GM12874 (cell line): ENCODE data around the gene NPAT.

Source experiments
- CTCF ChIP-seq: IDR thresholded peaks from 2 replicates; pipeline ENCODE4 v1.5.1; 2011; ENCODE audit warnings: low read depth, mild to moderate bottlenecking, control low read depth, low read length, moderate library complexity; ENCODE audit not compliant: insufficient read depth

NPAT gene

DNA sequence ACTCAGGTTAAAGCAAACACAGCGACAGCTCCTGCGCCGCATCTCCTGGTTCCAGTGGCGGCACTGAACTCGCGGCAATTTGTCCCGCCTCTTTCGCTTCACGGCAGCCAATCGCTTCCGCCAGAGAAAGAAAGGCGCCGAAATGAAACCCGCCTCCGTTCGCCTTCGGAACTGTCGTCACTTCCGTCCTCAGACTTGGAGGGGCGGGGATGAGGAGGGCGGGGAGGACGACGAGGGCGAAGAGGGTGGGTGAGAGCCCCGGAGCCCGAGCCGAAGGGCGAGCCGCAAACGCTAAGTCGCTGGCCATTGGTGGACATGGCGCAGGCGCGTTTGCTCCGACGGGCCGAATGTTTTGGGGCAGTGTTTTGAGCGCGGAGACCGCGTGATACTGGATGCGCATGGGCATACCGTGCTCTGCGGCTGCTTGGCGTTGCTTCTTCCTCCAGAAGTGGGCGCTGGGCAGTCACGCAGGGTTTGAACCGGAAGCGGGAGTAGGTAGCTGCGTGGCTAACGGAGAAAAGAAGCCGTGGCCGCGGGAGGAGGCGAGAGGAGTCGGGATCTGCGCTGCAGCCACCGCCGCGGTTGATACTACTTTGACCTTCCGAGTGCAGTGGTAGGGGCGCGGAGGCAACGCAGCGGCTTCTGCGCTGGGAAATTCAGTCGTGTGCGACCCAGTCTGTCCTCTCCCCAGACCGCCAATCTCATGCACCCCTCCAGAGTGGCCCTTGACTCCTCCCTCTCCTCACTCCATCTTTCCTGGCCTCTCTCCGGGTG lies at the start of gene NPAT, which contains the start of gene ATM:
Gene NPAT, minus strand, starts transcription at position 65 of the 774 bp plus-strand sequence. CDS start 102 bp downstream, outside the sequence.
Gene ATM, plus strand, starts transcription at position 494 of the 774 bp plus-strand sequence. CDS start 4,558 bp downstream, outside the sequence.
- TF ChIP-seq CTCF = peak; percentile 89

DNA sequence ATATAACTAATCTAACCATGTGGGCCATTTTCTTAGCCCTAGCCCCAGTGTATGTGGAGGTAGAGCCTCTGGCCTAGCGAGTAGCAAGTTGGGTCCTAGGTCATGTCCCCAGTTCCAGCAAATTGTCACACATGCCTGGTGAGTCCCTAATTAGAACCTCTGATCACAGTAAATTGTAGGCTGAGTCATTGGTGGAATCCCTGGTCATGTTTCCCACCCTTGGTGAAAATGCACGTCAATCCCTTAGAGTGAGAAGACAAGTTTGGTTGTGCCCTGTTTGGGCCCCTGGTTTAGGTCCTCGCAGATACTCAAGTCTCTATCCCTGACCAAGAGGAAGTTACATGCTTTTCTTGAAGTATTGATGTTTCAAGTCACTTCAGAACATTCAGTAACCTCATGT lies 47.1 kb upstream of the NPAT start:
- no peak for TF ChIP-seq CTCF

DNA sequence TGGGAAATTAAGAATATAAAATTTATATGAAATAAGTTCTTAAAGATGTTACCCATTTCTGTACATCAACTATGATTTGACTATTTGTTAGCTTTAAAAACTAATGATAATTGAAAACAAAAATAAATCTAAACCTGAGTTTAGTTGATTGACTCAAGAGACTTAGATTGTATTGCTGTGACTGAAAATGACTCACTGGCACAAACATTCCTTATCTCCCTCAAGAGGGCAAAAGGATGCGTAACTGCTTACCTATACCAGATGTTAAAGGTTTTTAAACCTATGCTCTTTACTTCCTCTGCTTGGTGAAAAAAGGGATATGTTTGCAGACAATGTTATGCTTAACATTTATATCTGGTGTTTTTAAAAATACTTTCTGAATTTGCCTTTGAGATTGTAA lies 30.7 kb upstream of the NPAT start:
- TF ChIP-seq CTCF = no peak

DNA sequence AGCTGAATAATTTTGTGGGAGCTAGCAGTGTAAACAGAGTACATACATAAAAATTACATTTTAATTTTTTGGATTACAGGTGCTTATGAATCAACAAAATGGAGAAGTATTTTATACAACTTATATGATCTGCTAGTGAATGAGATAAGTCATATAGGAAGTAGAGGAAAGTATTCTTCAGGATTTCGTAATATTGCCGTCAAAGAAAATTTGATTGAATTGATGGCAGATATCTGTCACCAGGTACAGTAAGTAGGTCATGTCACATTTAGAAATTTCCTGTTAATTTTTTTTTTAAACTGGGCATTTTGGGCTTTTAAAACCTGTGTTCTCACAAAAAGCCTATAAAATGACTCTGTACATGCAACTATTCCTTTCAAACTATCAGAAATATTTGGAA lies 24.4 kb upstream of the NPAT start:
- no peak for TF ChIP-seq CTCF

- TF ChIP-seq CTCF = no peak
Measured at GRCh38 chr11:108246308-108246707, 23.9 kb upstream of the NPAT start.

- TF ChIP-seq CTCF = no peak
Measured at GRCh38 chr11:108242422-108242821, 20.0 kb upstream of the NPAT start.

DNA sequence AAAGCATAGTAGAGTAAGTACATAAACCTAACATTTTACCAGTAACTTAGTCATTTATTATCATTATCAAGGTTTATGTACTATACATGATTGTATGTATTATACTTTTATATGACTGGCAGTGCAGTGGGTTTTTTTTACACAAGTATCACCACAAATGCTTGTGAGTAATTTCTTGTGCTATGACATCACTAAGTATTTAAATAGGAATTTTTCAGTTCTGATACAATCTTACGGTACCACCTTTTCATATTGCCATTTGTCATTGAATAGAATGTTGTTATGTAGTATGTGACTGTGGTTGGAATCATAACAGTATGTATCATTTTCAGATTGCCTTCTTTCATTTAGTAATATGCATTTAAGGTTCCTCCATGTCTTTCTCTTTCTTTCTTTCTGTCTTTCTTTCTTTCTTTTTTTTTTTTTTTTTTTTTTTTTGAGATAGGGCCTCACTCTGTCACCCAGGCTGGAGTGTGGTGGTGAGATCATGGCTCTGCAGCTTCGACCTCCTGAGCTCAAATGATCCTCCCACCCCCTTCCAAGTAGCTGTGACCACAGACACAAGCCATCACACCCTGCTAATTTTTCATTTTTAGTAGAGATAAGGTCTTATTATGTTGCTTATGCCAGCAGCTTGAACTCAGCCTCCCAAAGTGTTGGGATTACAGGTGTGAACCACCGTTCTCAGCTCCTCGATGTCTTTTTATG lies 19.0 kb upstream of the NPAT start:
- TF ChIP-seq CTCF = no peak
